Mucosa of gallbladder (tissue), 1 donor: Measurements from ENCODE around the gene NFYB. TPM values are rescaled to one million over a fixed set of nuclear protein-coding genes. Genes with fewer than 3 reads are reported as not detected.
"Not testable (repeated sequence)": the region's sequence is repeated elsewhere in the genome, so short reads cannot be mapped to it uniquely, and the experiment has no call there.

Experiments
- DNase-seq: peaks from one replicate; pipeline ENCODE4 v3.0.0-alpha.2; 2020; ENCODE audit warnings: low spot score
- total RNA-seq: library from RNA; stranded (reverse); gene quantifications from one replicate; pipeline ENCODE4 v1.2.1, GENCODE V29; 2021
- donor health status: DM: no; HTN: no; CAD: no.

NFYB gene
- total RNA-seq, 1 donor from 2014 or later: 24.8 TPM

DNA sequence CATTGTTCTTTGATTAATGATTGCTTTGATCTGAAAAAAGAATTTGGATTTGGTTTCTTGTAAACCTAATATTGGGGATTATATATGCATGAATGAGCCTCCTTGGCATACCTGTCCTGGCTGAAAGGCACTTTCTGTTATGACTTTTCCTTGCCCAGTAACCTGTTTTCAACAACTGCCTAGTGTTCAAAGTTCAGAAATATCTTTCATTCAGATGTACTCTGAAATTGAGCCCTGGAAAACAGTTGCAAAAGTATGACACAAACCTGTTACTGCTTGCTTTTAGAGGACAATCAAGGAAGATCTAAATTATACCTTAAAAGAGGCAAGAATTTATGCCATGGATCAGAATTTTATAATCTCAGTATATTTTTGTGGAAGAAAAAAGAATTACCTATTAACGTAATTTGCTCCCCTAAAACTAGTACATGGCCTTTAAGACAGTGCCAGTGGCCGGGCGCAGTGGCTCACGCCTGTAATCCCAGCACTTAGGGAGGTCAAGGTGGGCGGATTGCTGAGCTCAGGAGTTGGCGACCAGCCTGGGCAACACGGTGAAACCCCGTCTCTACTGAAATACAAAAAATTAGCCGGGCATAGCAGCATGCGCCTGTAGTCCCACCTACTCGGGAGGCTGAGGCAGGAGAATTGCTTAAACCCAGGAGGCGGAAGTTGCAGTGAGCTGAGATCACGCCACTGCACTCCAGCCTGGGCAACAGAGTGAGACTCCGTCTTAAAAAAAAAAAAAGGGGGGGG, 23.0 kb downstream of the NFYB start:
- not testable (repeated sequence) for DNase-seq

GRCh38 chr12:104109446-104110271, 28.4 kb downstream of the NFYB start:
- no peak for DNase-seq

DNA sequence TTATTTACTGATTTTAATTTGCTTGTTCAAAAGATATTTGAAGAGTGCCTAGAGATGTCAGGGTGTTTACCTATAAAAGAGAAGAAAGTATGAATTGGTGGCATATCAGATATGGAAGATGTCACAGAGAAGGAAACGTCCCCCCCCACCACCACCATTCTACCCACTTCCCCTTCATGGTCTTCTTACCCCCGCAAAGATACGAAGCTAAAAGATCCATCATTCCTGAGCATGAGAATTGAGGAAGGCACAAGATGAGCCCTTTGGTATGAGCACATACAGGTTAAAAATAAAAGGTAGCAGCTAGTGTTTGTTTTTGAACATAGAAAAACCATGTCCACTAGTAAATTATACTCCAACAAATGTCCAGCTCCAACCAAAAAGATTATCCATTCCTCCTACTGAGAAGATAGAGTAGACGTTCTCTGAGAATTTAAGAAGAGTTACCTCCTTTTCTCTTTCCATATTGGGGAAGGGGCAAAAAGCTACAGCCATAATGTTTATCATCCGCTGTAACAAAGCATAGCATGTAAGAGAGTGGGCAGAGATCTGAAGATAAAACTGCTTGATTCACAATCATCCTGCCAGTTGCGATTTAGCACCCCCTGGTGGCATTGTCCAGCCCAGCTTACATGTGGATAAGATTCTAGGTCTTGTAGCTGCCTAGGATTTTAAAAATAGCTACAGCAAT, 29.1 kb downstream of the NFYB start:
- DNase-seq: peak; percentile 86

DNA sequence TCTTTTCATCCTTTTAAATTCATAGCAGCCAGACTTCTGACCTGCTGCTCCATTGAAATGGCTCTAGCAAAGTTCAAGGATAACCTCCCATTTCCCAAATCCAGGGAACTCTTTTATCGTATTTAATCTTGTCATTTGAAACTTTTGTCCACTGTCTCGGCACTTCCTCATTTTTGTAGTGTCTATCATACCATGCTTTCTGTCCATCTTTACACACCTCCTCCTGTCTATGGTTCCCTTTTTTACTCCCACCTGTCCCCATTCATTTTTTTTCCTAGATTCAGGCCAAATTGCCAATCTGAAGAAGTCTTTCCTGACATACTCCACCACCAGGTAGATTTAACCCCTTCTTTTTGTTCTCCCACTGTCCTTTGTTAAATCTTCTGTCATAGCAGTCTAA, 31.0 kb downstream of the NFYB start:
- DNase-seq: no peak

DNA sequence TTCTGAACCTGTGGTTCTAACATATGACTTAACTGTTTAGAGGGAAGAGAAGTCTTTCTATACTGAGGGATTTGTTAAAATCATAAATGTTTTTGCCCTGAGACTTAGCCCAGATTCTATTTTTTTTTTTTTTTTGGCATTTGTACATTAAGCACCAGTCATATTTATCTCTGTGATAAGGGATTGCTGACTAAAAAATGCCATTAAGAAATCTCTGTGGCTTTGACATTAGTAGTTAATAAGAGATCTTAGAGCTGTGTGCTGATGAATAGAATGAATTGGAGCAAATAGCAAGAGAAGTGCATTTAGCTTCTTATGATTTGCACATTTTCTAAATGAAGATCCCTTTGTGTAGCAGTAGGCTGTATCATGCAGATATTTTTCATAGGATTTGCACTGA, 32.5 kb downstream of the NFYB start:
- no peak for DNase-seq

DNA sequence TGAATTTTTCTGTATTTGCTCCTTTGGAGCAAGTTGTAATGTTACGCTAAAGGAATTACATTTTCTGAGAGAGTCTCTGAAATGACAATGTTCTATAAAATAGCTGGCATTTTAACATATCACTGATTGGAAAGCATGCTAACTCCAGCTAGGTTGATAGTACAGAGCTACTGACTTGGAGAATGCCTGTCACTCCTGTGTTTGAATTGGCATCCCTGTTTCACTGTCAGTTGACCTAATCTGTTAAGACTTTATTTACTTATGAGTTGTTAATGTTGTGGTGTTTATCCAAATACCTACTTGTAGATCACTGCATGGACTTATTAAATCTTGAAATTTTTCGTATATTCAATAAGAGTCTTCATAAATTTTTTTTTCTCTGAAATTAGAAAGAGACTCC, 40.1 kb downstream of the NFYB start:
- no peak for DNase-seq

GRCh38 chr12:104095289-104095688, 42.7 kb downstream of the NFYB start:
- DNase-seq: no peak

DNA sequence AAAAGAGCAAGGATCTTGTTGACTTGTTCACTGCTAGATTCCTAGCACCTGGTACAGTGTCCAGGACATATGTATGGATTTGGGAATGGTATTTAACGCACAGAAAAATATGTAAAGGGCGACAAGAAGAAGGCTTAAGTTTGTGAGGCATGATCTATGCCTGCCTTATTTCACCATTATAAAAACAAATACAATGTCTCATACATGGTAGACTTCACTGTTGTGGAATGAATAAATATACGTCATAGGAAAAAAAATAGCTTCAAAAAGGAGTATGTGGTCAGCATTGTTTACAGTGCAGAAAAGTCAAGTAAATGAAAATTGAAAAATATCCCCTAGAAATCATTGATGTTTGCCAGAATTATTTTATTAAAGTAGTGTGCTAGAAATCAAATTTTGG, 43.7 kb downstream of the NFYB start:
- no peak for DNase-seq

GRCh38 chr12:104091136-104091535, 46.9 kb downstream of the NFYB start:
- DNase-seq: no peak

- DNase-seq: no peak
Observed at GRCh38 chr12:104090685-104091084, 47.3 kb downstream of the NFYB start.

DNA sequence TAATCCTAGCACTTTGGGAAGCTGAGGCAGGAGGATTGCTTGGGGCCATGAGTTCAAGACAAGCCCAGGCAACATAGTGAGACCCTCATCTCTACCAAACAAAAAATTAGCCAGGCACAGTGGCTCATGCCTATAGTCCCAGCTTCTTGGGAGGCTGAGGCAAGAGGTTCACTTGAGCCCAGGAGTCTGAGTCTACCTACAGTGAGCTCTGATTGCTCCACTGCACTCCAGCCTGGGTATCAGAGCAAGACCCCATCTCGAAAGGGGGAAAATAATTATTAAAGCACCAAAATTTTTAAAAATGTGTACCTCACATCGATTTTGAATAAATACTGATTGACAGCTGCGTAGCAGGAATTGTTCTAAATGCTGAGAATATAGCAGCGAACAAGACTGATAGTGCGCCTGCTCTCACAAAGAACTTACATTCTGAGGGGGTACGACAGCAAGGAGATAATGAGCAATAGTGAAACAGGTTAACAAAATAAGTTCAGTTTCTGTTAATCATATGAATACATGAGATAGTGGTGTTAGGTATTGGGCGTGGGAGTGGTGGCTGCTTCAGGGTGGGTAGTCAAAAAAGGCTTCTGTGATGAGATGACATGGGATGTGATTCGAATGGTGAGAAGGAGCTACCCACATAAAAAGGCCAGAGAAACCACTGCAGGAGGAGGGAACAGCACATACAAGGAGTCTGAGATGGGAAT, 54.1 kb downstream of the NFYB start:
- no peak for DNase-seq

GRCh38 chr12:104080764-104081163, 57.2 kb downstream of the NFYB start:
- DNase-seq: no peak

GRCh38 chr12:104079024-104079423, 59.0 kb downstream of the NFYB start:
- no peak for DNase-seq

- no peak for DNase-seq
Observed at GRCh38 chr12:104073699-104074098, 64.3 kb downstream of the NFYB start.

DNA sequence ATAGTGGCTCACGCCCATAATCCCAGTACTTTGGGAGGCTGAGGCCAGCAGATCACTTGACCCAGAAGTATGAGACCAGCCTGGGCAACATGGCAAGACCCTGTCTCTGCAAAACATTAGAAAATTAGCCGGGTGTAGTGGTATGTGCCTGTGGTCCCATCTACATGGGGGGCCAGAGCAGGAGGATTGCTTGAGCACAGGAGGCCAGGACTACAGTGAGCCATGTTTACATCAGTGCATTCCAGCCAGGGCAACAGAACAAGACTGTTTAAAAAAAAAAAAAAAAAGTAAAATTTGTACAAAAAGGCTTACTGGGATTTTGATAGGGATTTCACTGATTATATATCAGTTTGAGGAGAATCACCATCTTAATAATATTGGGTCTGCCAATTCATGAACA, 65.9 kb downstream of the NFYB start:
- no peak for DNase-seq

Other genes with a start within 250 kb of the NFYB start
- 730 TPM for gene HSP90B1, start 207.8 kb downstream of the NFYB start, total RNA-seq
- gene TDG, start 172.3 kb downstream of the NFYB start, total RNA-seq: 16.5 TPM
- 17.9 TPM for gene GLT8D2, start 88.0 kb downstream of the NFYB start, total RNA-seq
- gene HCFC2, start 73.7 kb downstream of the NFYB start, total RNA-seq: 17.0 TPM
- 139 TPM for gene TXNRD1, start 77.6 kb upstream of the NFYB start, total RNA-seq
- gene EID3, start 165.5 kb upstream of the NFYB start, total RNA-seq: 3.9 TPM